Liver (tissue), 9 donors: ENCODE results near the gene BOC. TPM values are rescaled to one million over a fixed set of nuclear protein-coding genes. Genes with fewer than 3 reads are reported as not detected.

ENCODE experiments used
- DNase-seq: peaks from one replicate; pipeline ENCODE4 v3.0.0-alpha.2; 2017; ENCODE audit warnings: low spot score
- H3K27ac ChIP-seq, 2 donors: one replicate each; pipeline ENCODE4 v1.7.0; 2013; ENCODE audit warnings: inconsistent platforms in 2 of 2, low read length in 2 of 2, control low read depth in 1 of 2, low read depth in 1 of 2, mild to moderate bottlenecking in 1 of 2
- H3K27me3 ChIP-seq, 4 donors: one replicate each; pipeline versions ENCODE4 v1.6.1 to v1.7.0; 2013; ENCODE audit warnings: low read length in 3 of 4, inconsistent platforms in 1 of 4, mild to moderate bottlenecking in 1 of 4, moderate library complexity in 1 of 4; ENCODE audit not compliant: control insufficient read depth in 4 of 4, insufficient read depth in 4 of 4
- H3K36me3 ChIP-seq, 4 donors: one replicate each; pipeline versions ENCODE4 v1.6.1 to v1.7.0; 2013; ENCODE audit warnings: low read length in 3 of 4, mild to moderate bottlenecking in 3 of 4, low read depth in 1 of 4, moderate library complexity in 1 of 4; ENCODE audit not compliant: control insufficient read depth in 4 of 4, insufficient read depth in 3 of 4
- H3K4me1 ChIP-seq, 4 donors: one replicate each; pipeline versions ENCODE4 v1.6.1 to v1.7.0; 2013; ENCODE audit warnings: low read length in 3 of 4, mild to moderate bottlenecking in 3 of 4, moderate library complexity in 1 of 4; ENCODE audit not compliant: control insufficient read depth in 4 of 4, insufficient read depth in 4 of 4
- H3K4me3 ChIP-seq, 3 donors: one replicate each; pipeline versions ENCODE4 v1.6.1 to v1.7.0; 2013; ENCODE audit warnings: low read length in 3 of 3, control low read depth in 1 of 3, low read depth in 1 of 3, mild to moderate bottlenecking in 1 of 3
- H3K9ac ChIP-seq, 2 donors: one replicate each; pipeline ENCODE4 v1.7.0; 2013; ENCODE audit warnings: low read length in 2 of 2, mild to moderate bottlenecking in 2 of 2, moderate library complexity in 2 of 2, control low read depth in 1 of 2, low read depth in 1 of 2
- H3K9me3 ChIP-seq, 4 donors: one replicate each; pipeline versions ENCODE4 v1.6.1 to v1.7.0; 2013; ENCODE audit warnings: low read length in 3 of 4; ENCODE audit not compliant: control insufficient read depth in 4 of 4
- CTCF ChIP-seq: fragments of 150-350 bp; IDR thresholded peaks from 2 replicates; pipeline ENCODE4 v1.5.1; 2017; ENCODE audit warnings: improper control_type of control experiment, low read depth, low read length; ENCODE audit not compliant: missing input control
- EGR1 ChIP-seq, 2 donors: IDR thresholded peaks; 2 replicates each; pipeline ENCODE4 v1.6.1; 2016 to 2018; ENCODE audit warnings: antibody characterized with exemption in 2 of 2, low read depth in 2 of 2
- GABPA ChIP-seq, 2 donors: IDR thresholded peaks in 1 of 2; conservative IDR thresholded peaks in 1 of 2; 2 replicates each; pipeline ENCODE4 v1.6.1; 2016; ENCODE audit warnings: antibody characterized with exemption in 2 of 2, mild to moderate bottlenecking in 1 of 2, moderate library complexity in 1 of 2
- RAD21 ChIP-seq, 2 donors: IDR thresholded peaks; 2 replicates each; pipeline ENCODE4 v1.6.1; 2016; ENCODE audit warnings: antibody characterized with exemption in 2 of 2, mild to moderate bottlenecking in 2 of 2
- REST ChIP-seq: IDR thresholded peaks from 2 replicates; pipeline ENCODE4 v1.6.1; 2016; ENCODE audit warnings: antibody characterized with exemption, mild to moderate bottlenecking
- TAF1 ChIP-seq: conservative IDR thresholded peaks from 2 replicates; pipeline ENCODE4 v1.6.1; 2016; ENCODE audit warnings: antibody characterized with exemption, mild to moderate bottlenecking
- YY1 ChIP-seq: IDR thresholded peaks from 2 replicates; pipeline ENCODE4 v1.6.1; 2016; ENCODE audit warnings: antibody characterized with exemption, mild to moderate bottlenecking
- ZBTB33 ChIP-seq: IDR thresholded peaks from 2 replicates; pipeline ENCODE4 v1.6.1; 2016; ENCODE audit warnings: antibody characterized with exemption
- WGBS: extraction: QIAGEN DNeasy Blood & Tissue Kit; methylation state at CpG from one replicate; pipeline ENCODE4 v1.1.7; 2013; 5-methylcytosine and 5-hydroxymethylcytosine counted together
- polyA plus RNA-seq, 2 donors: library from polyadenylated mRNA; stranded (reverse) in 1 of 2; unstranded in 1 of 2; fragments of 200-250 nt in 1 of 2; fragments of >200 nt in 1 of 2; fragmentation: Nextera tagmentation in 1 of 2; extraction: Ambion mirVana in 1 of 2; gene quantifications; one replicate each; pipeline versions ENCODE4 v1.2.1 to v1.2.3, GENCODE V29; 2013 to 2015
- total RNA-seq, 2 donors: library from RNA; depleted of rRNA; stranded (reverse); fragments of >200 nt; gene quantifications; one replicate each; pipeline ENCODE4 v1.2.3, GENCODE V29; 2014
- TF ChIP-seq, protein P1 (sequence below): IDR thresholded peaks from 2 replicates; pipeline ENCODE4 v1.6.1; 2016; ENCODE audit warnings: antibody characterized with exemption
- donor health status: healthy.
- donor health status: healthy.
- donor health status: healthy.
- donor health status: healthy.
- donor health status: healthy.

BOC gene
- total and polyA plus RNA-seq, 4 donors: 0.31 to 1.5 (median 0.65) TPM; not detected in 1

DNA sequence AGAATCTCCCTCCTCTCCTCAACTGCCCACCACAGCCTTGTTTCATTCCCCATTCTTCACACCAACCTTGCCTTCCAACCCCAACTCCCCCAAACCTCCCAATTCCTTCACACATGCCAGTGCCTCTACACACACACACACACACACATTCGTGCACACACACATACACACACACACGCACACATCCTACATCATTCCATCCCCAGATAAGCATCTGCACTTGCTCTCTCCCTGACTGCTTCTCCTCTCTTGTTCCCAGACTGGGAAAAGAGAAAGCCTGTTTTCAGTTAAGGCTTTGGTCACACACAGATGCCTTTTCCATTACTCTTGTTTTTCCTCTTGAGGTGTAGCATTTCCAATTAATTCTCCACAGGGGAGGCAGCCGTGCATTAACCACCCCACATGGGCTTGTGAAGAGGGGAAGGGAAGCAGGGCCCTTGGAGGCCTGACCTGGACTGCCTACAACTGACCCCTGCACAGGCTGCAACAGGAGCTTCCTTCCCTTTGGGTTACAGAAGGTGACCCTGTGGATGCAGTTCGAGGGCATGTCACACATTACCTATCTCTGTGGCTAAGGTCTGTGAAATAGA is 32.0 kb upstream of the BOC start (continued):
- no peak for TF ChIP-seq REST
- TF ChIP-seq, protein P1, sequence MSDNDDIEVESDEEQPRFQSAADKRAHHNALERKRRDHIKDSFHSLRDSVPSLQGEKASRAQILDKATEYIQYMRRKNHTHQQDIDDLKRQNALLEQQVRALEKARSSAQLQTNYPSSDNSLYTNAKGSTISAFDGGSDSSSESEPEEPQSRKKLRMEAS: no peak

GRCh38 chr3:113183748-113184661 is 27.4 kb upstream of the BOC start:
- WGBS: 69% methylated on average over 13 of the region's 13 CpGs
- DNase-seq: no peak

GRCh38 chr3:113185194-113185835 is 26.0 kb upstream of the BOC start:
- Histone ChIP-seq H3K27me3 (peaks cover 0 to 2% (median 0%) of the 10 kb centered on the region in 4 donors), H3K36me3 (no peaks in the 10 kb centered on the region), H3K27ac (no peak overlapping the region), H3K9me3 (peaks cover 0 to 4% (median under 1%) of the 10 kb centered on the region in 4 donors), H3K9ac (no peak overlapping the region), H3K4me1 (no peaks in the 10 kb centered on the region), H3K4me3 (no peak overlapping the region)
- TF ChIP-seq TAF1 (no peak), CTCF (no peak), ZBTB33 (no peak), GABPA (IDR thresholded peaks at IDR 0.05 in 1 of 2, conservative IDR thresholded peaks at IDR 0.05 in 1 of 2) (no peak), REST (no peak), EGR1 (IDR thresholded peaks at IDR 0.05; ENCODE audit: low read depth in 2 of 2) (no peak)
- no peak for DNase-seq

More at GRCh38 chr3:113183748-113184661, 27.4 kb upstream of the BOC start:
- Histone ChIP-seq H3K27ac (no peak overlapping the region), H3K4me1 (no peaks in the 10 kb centered on the region), H3K27me3 (no peaks in the 10 kb centered on the region), H3K4me3 (no peak overlapping the region), H3K36me3 (no peaks in the 10 kb centered on the region), H3K9ac (no peak overlapping the region), H3K9me3 (peaks cover 0 to 4% (median 0%) of the 10 kb centered on the region in 4 donors)
- no peak for TF ChIP-seq RAD21 (IDR thresholded peaks at IDR 0.05)
- TF ChIP-seq YY1: no peak
- no peak for TF ChIP-seq TAF1
